Esophagus squamous epithelium (tissue), 4 donors: ENCODE data around the gene OR1E1.

ENCODE experiments used
- CTCF ChIP-seq, 6 experiments: fragments of 450-650 bp in 4 of 6; fragments of 200-600 bp in 2 of 6; sonication (generic) in 2 of 6; IDR thresholded peaks; one replicate each; pipeline ENCODE4 v1.5.1; 2016 to 2019; ENCODE audit warnings: antibody characterized with exemption in 6 of 6, mild to moderate bottlenecking in 4 of 6, moderate library complexity in 4 of 6
- POLR2A ChIP-seq, 4 donors: fragments of 450-650 bp; IDR thresholded peaks; one replicate each; pipeline ENCODE4 v1.6.1; 2017; ENCODE audit warnings: antibody characterized with exemption in 4 of 4, mild to moderate bottlenecking in 4 of 4, moderate library complexity in 3 of 4

DNA sequence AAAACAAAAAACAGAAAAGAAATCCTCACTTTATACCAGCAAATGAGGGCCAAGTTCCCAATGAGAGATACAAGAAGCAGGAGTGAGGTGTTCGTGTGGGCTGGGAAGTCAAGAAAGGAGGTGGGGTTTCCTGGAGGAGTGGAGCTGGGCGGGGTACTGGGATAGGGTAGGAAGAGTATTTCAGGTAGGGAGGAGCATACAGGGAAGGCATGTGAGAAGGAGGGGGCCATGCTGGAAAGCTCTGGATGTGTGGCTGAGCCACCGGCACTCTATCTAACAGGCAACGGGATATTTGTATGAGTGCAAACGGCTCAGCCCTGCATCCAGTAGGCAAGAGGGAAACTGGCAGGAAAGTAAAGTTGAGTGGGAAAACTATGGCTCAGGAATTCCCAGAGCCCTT is 16.3 kb downstream of the OR1E1 start:
- no peak for TF ChIP-seq CTCF (IDR thresholded peaks at IDR 0.05)
- TF ChIP-seq POLR2A (IDR thresholded peaks at IDR 0.05) = no peak
